ENCODE results near the gene ANKRD49.

ANKRD49 gene

GRCh38 chr11:94449437-94449836 lies 44.3 kb upstream of the ANKRD49 start:
- no peak overlapping the region for H3K4me3 ChIP-seq (ENCODE audit: severe bottlenecking)
- ATAC-seq (ENCODE audit: low read depth) (peak; percentile 95), DNase-seq (ENCODE audit: low spot score) (no peak)
- H3K27me3 ChIP-seq (ENCODE audit: insufficient read depth, poor library complexity, severe bottlenecking), result no peaks in the 10 kb centered on the region
- peaks cover 31% of the 10 kb centered on the region for H3K36me3 ChIP-seq (ENCODE audit: low read depth)
- no peaks in the 10 kb centered on the region for H3K9me3 ChIP-seq (ENCODE audit: severe bottlenecking)
- peak overlapping the region; percentile 10 for H3K27ac ChIP-seq (ENCODE audit: poor library complexity, severe bottlenecking)
- peaks cover 18% of the 10 kb centered on the region for H3K4me1 ChIP-seq (ENCODE audit: insufficient read depth, poor library complexity, severe bottlenecking)
- TF ChIP-seq CTCF (IDR thresholded peaks at IDR 0.05; ENCODE audit: poor library complexity, severe bottlenecking), result no peak

GRCh38 chr11:94450048-94450447 lies 43.7 kb upstream of the ANKRD49 start:
- no peak overlapping the region for H3K4me3 ChIP-seq (ENCODE audit: severe bottlenecking)
- H3K27me3 ChIP-seq (ENCODE audit: insufficient read depth, poor library complexity, severe bottlenecking), result no peaks in the 10 kb centered on the region
- no peaks in the 10 kb centered on the region for H3K9me3 ChIP-seq (ENCODE audit: severe bottlenecking)
- H3K36me3 ChIP-seq (ENCODE audit: low read depth), result peaks cover 33% of the 10 kb centered on the region
- ATAC-seq (ENCODE audit: low read depth), result no peak
- DNase-seq (ENCODE audit: low spot score), result no peak
- peak overlapping the region; percentile 10 for H3K27ac ChIP-seq (ENCODE audit: poor library complexity, severe bottlenecking)
- no peak for TF ChIP-seq CTCF (IDR thresholded peaks at IDR 0.05; ENCODE audit: poor library complexity, severe bottlenecking)
- H3K4me1 ChIP-seq (ENCODE audit: insufficient read depth, poor library complexity, severe bottlenecking), result peaks cover 18% of the 10 kb centered on the region

GRCh38 chr11:94452988-94453387 lies 40.8 kb upstream of the ANKRD49 start:
- Histone ChIP-seq H3K36me3 (ENCODE audit: low read depth) (peaks cover 28% of the 10 kb centered on the region), H3K9me3 (ENCODE audit: severe bottlenecking) (no peaks in the 10 kb centered on the region), H3K4me3 (ENCODE audit: severe bottlenecking) (no peak overlapping the region), H3K27me3 (ENCODE audit: insufficient read depth, poor library complexity, severe bottlenecking) (no peaks in the 10 kb centered on the region), H3K4me1 (ENCODE audit: insufficient read depth, poor library complexity, severe bottlenecking) (peaks cover 27% of the 10 kb centered on the region), H3K27ac (ENCODE audit: poor library complexity, severe bottlenecking) (no peak overlapping the region)
- DNase-seq (ENCODE audit: low spot score) (no peak), ATAC-seq (ENCODE audit: low read depth) (no peak)
- no peak for TF ChIP-seq CTCF (IDR thresholded peaks at IDR 0.05; ENCODE audit: poor library complexity, severe bottlenecking)

- Histone ChIP-seq H3K4me3 (ENCODE audit: severe bottlenecking) (no peak overlapping the region), H3K27me3 (ENCODE audit: insufficient read depth, poor library complexity, severe bottlenecking) (no peaks in the 10 kb centered on the region), H3K9me3 (ENCODE audit: severe bottlenecking) (no peaks in the 10 kb centered on the region), H3K36me3 (ENCODE audit: low read depth) (peaks cover 33% of the 10 kb centered on the region), H3K27ac (ENCODE audit: poor library complexity, severe bottlenecking) (no peak overlapping the region), H3K4me1 (ENCODE audit: insufficient read depth, poor library complexity, severe bottlenecking) (peaks cover 23% of the 10 kb centered on the region)
- no peak for TF ChIP-seq CTCF (IDR thresholded peaks at IDR 0.05; ENCODE audit: poor library complexity, severe bottlenecking)
- DNase-seq (ENCODE audit: low spot score) (no peak), ATAC-seq (ENCODE audit: low read depth) (no peak)
Observed at GRCh38 chr11:94454301-94454700, 39.5 kb upstream of the ANKRD49 start.

- H3K4me3 ChIP-seq (ENCODE audit: severe bottlenecking), result no peak overlapping the region
- H3K27me3 ChIP-seq (ENCODE audit: insufficient read depth, poor library complexity, severe bottlenecking), result no peaks in the 10 kb centered on the region
- H3K27ac ChIP-seq (ENCODE audit: poor library complexity, severe bottlenecking), result no peak overlapping the region
- TF ChIP-seq CTCF (IDR thresholded peaks at IDR 0.05; ENCODE audit: poor library complexity, severe bottlenecking), result no peak
- no peaks in the 10 kb centered on the region for H3K9me3 ChIP-seq (ENCODE audit: severe bottlenecking)
- H3K4me1 ChIP-seq (ENCODE audit: insufficient read depth, poor library complexity, severe bottlenecking), result peaks cover 9% of the 10 kb centered on the region
- DNase-seq (ENCODE audit: low spot score) (no peak), ATAC-seq (ENCODE audit: low read depth) (peak; percentile 87)
- H3K36me3 ChIP-seq (ENCODE audit: low read depth), result peaks cover 48% of the 10 kb centered on the region
Observed at GRCh38 chr11:94455861-94456260, 37.9 kb upstream of the ANKRD49 start.

Data from RWPE2 (cell line).